Measurements from ENCODE around the gene CACNG4.

- TF ChIP-seq CTCF (conservative IDR thresholded peaks at IDR 0.05) (no peak), ZFX (IDR thresholded peaks at IDR 0.05) (no peak)
Observed at GRCh38 chr17:66934040-66934439, 30.5 kb upstream of the CACNG4 start.

Data from C4-2B (cell line).